Chondrocyte (in vitro differentiated cells): ENCODE data around the gene IL17RE. TPM values are rescaled to one million over a fixed set of nuclear protein-coding genes. Genes with fewer than 3 reads are reported as not detected.
"Not testable (repeated sequence)": the region's sequence is repeated elsewhere in the genome, so short reads cannot be mapped to it uniquely, and the experiment has no call there.

Experiments used
- DNase-seq: peaks from one replicate; pipeline ENCODE4 v3.0.0; 2021; ENCODE audit warnings: mixed read lengths, low spot score
- H3K27ac Mint-ChIP-seq: one replicate; pipeline ENCODE4 v1.8.0; 2021; ENCODE audit warnings: mild to moderate bottlenecking, moderate library complexity, mixed read lengths; ENCODE audit not compliant: unreplicated experiment
- H3K27me3 Mint-ChIP-seq: 2 replicates; pipeline ENCODE4 v1.8.0; 2021; ENCODE audit warnings: low read depth, mixed read lengths
- H3K36me3 Mint-ChIP-seq: 2 replicates; pipeline ENCODE4 v1.8.0; 2021; ENCODE audit warnings: low read depth, mixed read lengths
- H3K4me1 Mint-ChIP-seq: 2 replicates; pipeline ENCODE4 v1.8.0; 2021; ENCODE audit warnings: low read depth, mild to moderate bottlenecking, mixed read lengths
- H3K4me3 Mint-ChIP-seq: one replicate; pipeline ENCODE4 v1.8.0; 2021; ENCODE audit warnings: mild to moderate bottlenecking, moderate library complexity, mixed read lengths; ENCODE audit not compliant: unreplicated experiment
- H3K9me3 Mint-ChIP-seq: 2 replicates; pipeline ENCODE4 v1.8.0; 2021; ENCODE audit warnings: low read depth, mixed read lengths
- total RNA-seq: library from RNA; stranded (reverse); gene quantifications from 3 replicates; pipeline ENCODE4 v1.2.1, GENCODE V29; 2021
- TF ChIP-seq, protein P1 (sequence below): fragments of 200-600 bp; sonication (generic); IDR thresholded peaks from 2 replicates; pipeline ENCODE4 v1.5.0; 2021; ENCODE audit warnings: antibody characterized with exemption, mild to moderate bottlenecking, moderate library complexity

The IL17RE gene
- total RNA-seq, 1 donor from 2014 or later = 0.42 TPM

GRCh38 chr3:9897408-9898372, 5.0 kb upstream of the IL17RE start:
- TF ChIP-seq, protein P1, sequence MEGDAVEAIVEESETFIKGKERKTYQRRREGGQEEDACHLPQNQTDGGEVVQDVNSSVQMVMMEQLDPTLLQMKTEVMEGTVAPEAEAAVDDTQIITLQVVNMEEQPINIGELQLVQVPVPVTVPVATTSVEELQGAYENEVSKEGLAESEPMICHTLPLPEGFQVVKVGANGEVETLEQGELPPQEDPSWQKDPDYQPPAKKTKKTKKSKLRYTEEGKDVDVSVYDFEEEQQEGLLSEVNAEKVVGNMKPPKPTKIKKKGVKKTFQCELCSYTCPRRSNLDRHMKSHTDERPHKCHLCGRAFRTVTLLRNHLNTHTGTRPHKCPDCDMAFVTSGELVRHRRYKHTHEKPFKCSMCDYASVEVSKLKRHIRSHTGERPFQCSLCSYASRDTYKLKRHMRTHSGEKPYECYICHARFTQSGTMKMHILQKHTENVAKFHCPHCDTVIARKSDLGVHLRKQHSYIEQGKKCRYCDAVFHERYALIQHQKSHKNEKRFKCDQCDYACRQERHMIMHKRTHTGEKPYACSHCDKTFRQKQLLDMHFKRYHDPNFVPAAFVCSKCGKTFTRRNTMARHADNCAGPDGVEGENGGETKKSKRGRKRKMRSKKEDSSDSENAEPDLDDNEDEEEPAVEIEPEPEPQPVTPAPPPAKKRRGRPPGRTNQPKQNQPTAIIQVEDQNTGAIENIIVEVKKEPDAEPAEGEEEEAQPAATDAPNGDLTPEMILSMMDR = no peak
- H3K36me3 Mint-ChIP-seq = peaks cover 7% of the 10 kb centered on the region
- H3K27ac Mint-ChIP-seq = peak overlapping the region; percentile 72
- peaks cover 58% of the 10 kb centered on the region for H3K4me1 Mint-ChIP-seq
- H3K27me3 Mint-ChIP-seq = no peaks in the 10 kb centered on the region
- no peaks in the 10 kb centered on the region for H3K9me3 Mint-ChIP-seq
- no peak for DNase-seq
- no peak overlapping the region for H3K4me3 Mint-ChIP-seq

DNA sequence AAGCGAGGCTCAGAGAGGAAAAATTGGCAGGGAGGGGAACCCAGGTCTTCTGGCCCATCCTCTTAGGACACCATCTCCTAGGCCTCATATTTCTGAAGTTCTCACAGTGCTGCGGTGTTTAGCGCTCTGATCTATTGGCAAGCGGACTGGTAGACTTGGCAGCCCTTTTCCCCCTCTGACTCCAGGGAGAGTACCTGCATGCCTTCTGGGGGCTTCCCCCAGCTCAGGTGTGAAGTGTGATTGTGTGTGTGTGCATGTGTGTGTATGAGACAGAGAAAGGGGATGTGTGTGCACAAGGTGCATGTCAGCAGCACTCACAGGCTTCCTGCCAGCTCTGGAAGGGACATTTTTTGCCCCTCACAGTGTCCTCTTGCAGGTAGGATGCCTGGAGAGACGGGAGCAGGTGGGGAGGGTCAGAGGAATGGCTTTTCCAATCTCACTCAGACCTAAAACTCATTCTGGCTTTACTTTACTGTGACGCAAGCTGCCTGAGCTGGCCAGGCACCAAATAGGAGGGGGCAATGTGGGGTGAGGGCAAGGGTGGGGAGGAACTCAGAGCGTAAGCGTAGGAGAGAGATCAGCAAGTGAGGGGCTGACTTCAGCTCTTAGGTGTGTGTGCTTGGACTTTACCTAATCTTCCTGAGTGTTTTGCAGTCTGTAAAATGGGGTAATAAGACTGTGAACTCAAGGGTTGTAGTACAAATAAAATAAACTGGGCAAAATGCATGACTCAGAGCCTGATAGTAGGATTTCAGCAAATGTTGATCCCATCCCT, 4.0 kb upstream of the IL17RE start:
- peaks cover 5% of the 10 kb centered on the region for H3K36me3 Mint-ChIP-seq
- DNase-seq = no peak
- H3K27ac Mint-ChIP-seq = no peak overlapping the region
- H3K4me1 Mint-ChIP-seq = peaks cover 60% of the 10 kb centered on the region
- TF ChIP-seq, protein P1 = no peak
- no peaks in the 10 kb centered on the region for H3K27me3 Mint-ChIP-seq
- H3K4me3 Mint-ChIP-seq = no peak overlapping the region
- H3K9me3 Mint-ChIP-seq = no peaks in the 10 kb centered on the region

DNA sequence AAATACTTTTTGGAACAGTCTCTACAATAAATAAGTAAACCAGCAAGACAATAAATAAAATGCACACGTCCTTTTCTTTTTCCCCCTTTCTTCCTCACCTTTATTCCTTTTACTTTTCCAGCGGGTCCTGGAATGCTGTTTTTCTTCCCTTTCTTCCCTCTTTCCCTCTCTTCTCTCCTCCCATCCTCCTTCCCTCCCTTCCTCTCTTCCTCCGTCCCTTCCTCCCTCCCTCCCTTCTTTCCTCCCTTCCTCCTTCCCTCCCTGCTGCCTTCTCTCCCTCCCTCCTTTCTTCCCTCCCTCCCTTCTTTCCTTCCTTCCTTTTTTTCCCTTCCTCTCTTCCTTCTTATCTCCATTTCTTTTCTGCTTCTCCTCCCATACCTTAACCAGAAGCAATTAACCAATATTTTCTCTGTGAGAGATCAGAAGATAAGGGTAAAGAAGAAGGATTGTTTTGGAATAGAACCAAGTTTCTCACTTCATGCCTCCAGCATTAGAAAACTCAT, 3.3 kb upstream of the IL17RE start:
- Mint-ChIP-seq H3K27ac (no peak overlapping the region), H3K4me1 (peaks cover 56% of the 10 kb centered on the region), H3K4me3 (no peak overlapping the region), H3K36me3 (peaks cover 3% of the 10 kb centered on the region), H3K27me3 (no peaks in the 10 kb centered on the region), H3K9me3 (no peaks in the 10 kb centered on the region)
- no peak for DNase-seq
- TF ChIP-seq, protein P1 = no peak

- DNase-seq, H3K27me3 Mint-ChIP-seq, H3K27ac Mint-ChIP-seq, H3K4me3 Mint-ChIP-seq, H3K9me3 Mint-ChIP-seq, H3K36me3 Mint-ChIP-seq: not testable (repeated sequence)
- peaks cover 50% of the 10 kb centered on the region for H3K4me1 Mint-ChIP-seq
Observed at GRCh38 chr3:9900965-9901415, 1.7 kb upstream of the IL17RE start.

DNA sequence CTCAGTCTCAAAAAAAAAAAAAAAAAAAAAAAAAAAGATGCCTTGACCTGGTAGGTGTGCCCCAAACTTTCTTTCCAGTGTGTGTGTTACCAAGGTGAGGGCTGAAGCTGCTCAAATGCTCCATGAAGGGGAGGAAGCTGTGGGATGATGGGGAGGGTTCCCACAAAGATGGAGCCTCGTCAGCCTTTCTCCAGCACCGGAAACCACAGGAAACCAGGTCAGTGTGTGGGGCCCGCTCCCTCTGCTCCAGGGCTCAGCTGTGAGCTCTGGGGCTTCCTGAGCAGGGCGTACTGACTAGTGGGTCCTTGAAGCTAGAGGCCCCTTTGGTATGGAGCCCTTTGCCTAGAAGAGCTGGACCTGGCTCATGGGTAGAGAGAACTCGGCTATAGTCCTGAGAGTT, 681 bp upstream of the IL17RE start:
- Mint-ChIP-seq H3K4me1 (peaks cover 44% of the 10 kb centered on the region), H3K9me3 (no peaks in the 10 kb centered on the region), H3K36me3 (no peaks in the 10 kb centered on the region), H3K27ac (no peak overlapping the region), H3K27me3 (no peaks in the 10 kb centered on the region), H3K4me3 (no peak overlapping the region)
- TF ChIP-seq, protein P1 = no peak
- no peak for DNase-seq
